ENCODE results near the gene KCNK15.

KCNK15 gene

GRCh38 chr20:44715499-44716308 is 30.0 kb upstream of the KCNK15 start:
- DNase-seq (ENCODE audit: low read depth in 2 of 2) = no peak

DNA sequence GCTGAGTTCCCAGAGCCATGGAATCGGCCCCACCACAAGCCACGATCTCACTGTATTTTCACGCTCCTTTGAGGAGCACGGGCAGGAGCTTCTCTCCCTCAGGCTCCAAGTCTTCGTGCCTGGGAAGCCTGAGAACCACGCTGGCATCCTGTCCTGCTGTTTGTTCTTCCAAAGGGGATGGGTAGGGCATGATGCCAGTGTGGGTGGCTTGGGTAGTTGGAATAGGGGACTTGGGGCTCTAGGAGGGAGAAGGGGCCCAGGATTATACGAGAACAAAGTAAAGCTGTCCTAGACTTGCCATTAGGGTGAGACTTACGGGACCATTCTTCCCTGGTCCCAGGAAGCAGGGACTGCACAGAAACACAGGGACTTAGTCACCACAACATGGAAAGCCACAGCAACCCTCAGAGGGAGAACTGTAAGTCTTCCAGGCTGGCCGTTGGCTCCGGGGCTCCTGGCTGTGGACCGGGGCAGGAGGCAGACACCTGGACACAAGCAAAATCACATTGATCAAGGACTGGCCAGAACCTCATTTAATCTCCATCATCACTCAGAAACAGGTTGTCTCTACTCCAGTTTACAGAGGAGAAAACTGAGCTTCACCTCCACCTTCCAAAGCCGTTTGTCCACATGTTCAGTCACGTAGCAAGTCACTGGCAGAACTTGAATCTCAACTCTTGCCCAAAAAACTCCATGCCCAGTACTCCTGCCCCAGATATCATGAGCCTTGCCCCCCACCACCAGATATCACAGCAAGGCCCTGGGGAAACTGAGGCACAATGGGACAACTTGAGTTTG is 29.2 kb upstream of the KCNK15 start:
- DNase-seq (ENCODE audit: low read depth in 2 of 2) = no peak

DNA sequence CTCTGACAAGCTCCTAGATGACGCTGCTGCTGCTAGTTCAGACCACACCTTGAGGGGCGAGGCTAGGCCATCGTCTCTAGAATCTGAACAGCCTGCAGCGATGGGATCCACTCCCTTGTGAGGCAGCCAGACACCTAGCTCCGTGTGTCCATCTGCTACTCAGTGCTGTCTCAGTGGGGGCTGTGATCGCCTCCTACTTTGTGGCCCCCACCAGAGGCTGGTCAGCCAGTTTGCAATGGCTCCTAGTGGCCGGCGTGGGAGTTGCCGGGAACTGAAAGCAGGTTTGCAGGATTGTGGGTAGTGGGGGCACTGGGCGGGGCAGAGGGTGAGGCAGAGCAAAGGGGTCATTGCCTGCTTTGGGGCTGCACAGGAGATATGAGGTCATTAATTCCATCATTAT is 27.7 kb upstream of the KCNK15 start:
- no peak for DNase-seq (ENCODE audit: low read depth in 2 of 2)

- DNase-seq (ENCODE audit: low read depth in 2 of 2) = no peak
These were observed 25.8 kb upstream of the KCNK15 start for GRCh38 chr20:44719841-44720240.

GRCh38 chr20:44720621-44720996 is 25.1 kb upstream of the KCNK15 start:
- DNase-seq (ENCODE audit: low read depth in 2 of 2) = no peak

DNA sequence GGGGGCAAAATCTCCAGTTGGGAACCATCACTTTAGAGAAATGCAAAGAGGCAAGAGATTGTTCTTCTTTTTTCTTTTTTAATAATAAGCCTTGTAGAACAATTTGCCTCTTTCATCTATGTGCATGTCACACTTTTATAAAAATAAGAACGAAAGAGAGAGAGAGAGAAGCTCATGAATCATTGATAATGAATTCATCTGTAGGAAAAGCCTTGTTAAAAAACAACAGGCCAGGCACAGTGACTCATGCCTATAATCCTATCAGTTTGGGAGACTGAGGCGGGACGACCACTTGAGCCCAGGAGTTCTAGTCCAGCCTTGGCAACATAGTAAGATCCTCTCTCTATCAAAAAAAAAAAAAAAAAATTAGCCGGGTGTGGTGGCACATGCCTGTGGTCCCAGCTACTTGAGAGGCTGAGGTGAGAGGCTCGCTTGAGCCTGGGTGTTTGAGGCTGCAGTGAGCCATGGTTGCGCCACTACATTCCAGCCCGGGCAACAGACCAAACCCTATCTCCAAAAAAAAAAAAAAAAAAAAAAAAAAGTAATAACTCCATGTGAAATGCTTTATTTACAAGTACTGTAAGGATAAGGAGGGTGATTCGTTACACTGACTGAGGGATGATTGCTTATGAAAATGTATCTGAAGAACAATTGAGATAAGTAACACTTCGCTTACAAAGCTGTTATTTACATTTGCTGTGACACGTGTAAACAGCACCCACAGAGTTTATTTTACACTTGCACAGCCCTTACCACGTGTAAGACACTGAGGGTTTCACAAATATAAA is 24.5 kb upstream of the KCNK15 start:
- no peak for DNase-seq (ENCODE audit: low read depth in 2 of 2)

DNA sequence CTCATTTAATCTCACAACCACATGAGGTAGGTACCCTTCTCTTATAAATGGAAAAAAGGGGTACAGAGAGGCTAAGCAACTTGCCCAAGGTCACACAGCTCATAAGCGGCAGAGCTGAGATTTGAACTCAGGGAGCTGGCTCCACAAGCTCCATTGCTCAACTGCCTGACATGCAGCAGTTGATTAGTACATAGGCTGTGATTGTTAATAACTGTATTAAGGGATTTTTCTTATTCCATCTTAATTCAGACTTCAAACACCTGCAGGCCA is 23.9 kb upstream of the KCNK15 start:
- DNase-seq (ENCODE audit: low read depth in 2 of 2) = no peak

DNA sequence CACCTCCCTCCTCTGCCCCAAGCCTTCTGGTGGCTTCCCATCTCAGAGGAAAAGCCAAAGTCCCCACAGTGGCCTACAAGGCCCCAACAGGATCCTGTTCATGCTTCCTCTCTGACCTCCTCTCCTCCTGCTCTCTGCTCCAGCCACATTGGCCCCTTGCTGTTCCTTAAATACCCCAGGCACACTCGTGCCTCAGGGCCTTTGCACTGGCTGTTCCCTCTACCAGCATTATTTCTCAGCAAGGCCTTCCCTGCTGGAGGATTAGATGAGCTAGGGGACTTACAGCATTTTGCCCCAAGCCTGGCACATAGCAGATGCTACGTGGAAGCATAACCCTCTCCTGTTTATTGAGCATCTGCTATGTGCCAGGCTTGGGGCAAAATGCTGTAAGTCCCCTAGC is 22.7 kb upstream of the KCNK15 start:
- DNase-seq (ENCODE audit: low read depth in 2 of 2) = no peak

DNA sequence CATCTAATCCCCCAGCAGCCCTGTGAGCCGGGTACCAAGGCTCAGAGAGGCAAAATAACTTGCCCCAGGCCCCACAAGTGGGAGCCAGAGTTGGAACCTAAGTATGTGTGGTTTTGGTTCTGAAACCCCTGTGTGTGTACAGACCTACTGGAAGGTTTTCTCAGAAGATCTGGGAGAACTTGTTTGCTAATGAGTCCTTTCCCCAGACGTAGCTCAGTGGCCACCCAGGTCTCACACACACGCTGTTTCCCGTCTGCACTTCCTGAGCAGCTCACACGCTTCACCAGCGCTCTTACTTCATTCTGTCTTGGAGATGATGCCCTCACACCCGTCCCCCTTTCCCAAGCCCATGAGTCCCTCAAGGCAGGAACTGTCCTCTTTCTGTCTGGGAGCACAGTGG is 22.3 kb upstream of the KCNK15 start:
- no peak for DNase-seq (ENCODE audit: low read depth in 2 of 2)

- no peak for DNase-seq (ENCODE audit: low read depth in 2 of 2)
These were observed 21.8 kb upstream of the KCNK15 start for GRCh38 chr20:44723798-44724362.

DNA sequence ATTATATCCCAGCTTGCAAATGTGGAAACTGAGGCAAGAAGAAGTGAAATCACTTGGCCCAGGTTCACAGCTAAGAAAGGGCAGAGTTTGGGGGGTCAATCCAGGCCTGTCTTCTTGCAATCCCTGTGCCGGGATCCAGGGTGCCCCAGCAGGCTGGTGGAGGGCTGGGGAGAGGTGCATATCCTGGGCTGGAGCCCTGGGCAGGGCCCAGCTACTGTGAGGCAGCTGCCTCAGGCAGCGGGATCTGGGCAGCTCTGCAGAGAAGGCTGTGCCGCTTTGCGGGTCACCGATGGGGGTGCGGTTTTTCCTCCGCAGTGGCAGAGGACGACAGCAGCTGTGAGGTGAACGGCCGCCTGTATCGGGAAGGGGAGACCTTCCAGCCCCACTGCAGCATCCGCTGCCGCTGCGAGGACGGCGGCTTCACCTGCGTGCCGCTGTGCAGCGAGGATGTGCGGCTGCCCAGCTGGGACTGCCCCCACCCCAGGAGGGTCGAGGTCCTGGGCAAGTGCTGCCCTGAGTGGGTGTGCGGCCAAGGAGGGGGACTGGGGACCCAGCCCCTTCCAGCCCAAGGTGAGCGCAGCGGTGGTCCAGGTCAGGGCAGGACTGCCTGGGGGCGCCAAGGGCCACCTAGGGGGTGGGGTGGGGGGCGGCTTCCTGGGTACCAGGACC is 21.1 kb upstream of the KCNK15 start:
- DNase-seq (ENCODE audit: low read depth in 2 of 2) = no peak

DNA sequence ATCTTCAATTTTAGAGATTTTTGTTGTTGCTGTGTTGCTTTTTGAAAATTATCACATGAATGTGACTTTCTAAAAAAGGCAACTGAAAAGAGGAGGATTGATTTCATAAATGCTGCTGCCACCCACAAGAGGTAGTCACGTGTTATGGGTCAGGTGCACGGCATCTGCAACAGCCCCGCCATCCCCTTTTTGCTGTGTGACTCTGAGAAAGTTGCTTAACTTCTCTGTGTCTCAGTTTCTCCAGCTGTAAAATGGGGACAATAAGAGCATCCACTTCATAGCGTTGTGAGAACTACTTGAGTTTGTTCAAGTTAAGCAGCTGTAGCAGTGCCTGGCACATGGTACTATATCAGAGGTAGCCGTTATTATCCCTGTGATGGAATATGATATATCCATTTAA is 19.8 kb upstream of the KCNK15 start:
- DNase-seq (ENCODE audit: low read depth in 2 of 2) = no peak

GRCh38 chr20:44727039-44727438 is 18.6 kb upstream of the KCNK15 start:
- no peak for DNase-seq (ENCODE audit: low read depth in 2 of 2)

GRCh38 chr20:44727651-44728050 is 18.0 kb upstream of the KCNK15 start:
- no peak for DNase-seq (ENCODE audit: low read depth in 2 of 2)

DNA sequence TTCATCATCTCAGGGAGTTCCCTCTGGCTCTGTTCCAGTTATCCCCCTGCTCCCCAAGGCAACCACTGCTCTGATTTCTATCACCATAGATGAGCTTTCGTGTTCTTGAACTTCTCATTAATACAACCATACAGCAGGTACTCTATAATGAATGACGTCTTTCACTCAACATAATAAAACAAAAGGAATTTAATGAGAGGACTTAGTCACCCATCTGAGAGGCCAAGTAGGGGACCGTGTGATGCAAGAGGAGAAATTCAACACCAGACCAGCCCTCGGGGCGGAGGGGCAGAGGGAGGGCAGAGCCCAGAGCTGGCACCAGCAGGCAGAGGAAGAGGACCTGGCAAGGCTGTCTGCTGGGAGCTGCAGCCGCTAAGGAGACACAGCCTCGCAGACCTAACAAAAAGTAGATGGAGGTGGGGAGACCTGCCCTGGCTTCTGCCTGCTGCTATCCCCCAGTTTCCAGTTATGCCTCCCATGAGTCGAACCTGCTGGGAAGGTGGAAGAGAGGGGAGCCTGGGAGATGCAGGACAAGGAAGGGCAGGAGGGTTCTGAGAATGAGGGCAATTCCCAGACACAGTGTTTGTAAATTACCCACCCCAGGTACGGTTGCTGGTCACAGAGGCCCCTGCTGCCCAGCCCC is 16.7 kb upstream of the KCNK15 start:
- no peak for DNase-seq (ENCODE audit: low read depth in 2 of 2)

DNA sequence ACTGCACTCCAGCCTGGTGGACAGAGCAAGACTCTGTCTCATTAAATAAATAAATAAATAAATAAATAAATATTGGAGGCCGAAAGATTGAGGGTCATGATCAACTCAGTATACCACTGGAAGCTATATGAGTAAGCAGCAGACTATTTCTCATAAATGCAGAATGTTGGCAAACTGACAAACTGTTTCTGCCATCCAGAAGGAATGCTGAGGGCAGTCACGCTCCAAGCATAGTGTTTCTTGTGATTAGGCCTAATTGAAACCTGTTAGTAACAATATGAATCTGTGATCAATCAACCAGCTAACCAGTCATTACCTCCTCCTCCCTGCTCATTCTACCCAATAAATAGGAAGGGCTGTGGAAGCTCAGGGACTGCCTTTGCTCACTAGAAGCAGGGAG is 15.2 kb upstream of the KCNK15 start:
- DNase-seq (ENCODE audit: low read depth in 2 of 2) = no peak

DNA sequence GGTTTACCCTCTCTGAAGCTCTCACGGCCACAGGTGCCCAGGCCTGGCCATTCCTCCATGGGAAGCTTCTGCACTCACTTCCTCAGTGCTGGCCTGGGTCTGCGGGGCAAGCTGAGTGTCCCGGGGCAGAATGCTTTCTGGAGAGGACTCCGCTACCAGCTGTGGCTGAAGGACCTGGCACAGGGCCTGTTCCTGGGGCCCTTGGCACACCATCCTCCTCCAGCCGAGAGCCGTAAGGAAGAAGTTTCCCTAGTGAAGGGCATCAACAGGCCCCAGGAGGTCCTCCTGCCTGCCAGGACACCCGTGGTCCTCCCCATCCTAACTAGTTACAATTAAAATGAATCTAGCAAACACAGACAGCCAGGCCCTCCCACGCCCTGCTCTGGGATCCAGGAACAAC is 14.0 kb upstream of the KCNK15 start:
- no peak for DNase-seq (ENCODE audit: low read depth in 2 of 2)

DNA sequence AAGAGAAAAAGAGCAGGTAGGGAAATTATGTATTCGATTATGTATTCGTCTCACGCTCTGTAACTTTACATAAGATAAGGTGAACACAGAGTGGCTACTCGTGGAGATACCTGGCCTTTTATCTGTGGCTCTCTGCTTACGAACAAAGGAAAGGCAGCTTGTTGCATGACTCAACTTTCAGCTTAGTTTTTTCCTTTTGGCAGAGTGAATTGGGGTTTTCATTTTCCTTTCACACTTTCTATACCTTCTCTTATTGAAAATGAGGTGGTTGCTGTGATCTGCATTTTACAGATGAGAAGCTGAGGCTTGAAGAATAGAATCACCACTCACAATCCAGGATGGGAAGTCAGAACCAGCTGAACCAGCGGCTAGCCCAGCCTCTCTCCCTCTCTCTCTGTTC is 13.3 kb upstream of the KCNK15 start:
- no peak for DNase-seq (ENCODE audit: low read depth in 2 of 2)

DNA sequence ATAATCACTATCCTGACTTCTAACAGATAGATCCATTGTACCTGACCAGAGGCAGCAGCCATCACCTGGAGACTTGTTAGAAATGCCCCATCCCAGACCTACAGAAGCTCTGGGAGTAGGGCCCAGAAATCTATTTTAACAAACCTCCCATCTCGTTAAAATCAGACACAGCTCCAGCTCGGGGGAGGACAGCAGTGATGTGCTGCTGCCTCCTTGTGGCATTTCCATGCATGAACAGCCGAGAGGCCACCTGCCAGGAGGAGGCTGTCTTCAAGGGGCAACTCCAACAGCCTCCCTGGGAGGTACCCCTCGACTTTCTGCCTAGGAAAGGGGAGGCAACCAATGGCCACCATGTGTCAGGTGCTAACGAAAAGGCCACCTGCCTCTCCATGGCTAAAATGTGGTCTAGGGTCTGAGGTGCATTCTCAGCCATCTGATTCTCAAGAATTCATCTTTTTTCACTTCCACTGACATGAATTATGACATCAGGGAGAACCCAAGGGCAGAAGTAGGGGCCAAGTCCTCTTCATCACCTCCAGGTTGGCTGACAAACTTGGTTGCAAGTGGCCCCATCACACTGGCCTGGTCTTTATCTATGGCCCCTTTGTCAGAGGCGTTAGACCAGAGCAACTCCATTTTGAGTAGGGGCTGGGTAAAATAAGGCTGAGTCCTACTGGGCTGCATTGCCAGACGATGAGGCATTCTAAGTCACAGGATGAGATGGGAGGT is 12.2 kb upstream of the KCNK15 start:
- peak; percentile 31 to 34 for DNase-seq (ENCODE audit: low read depth in 2 of 2)

GRCh38 chr20:44734938-44735337 is 10.7 kb upstream of the KCNK15 start:
- DNase-seq (ENCODE audit: low read depth in 2 of 2) = no peak

GRCh38 chr20:44735816-44736169 is 9.9 kb upstream of the KCNK15 start:
- no peak for DNase-seq (ENCODE audit: low read depth in 2 of 2)

Measured in stimulated activated CD4-positive, alpha-beta T cell treated with anti-CD3 and anti-CD28 coated beads, Interleukin-1b, Interleukin-23, amount 100 ng/mL, for 4 hours (primary cell).